ENCODE results near the gene ZNF524. TPM values are rescaled to one million over a fixed set of nuclear protein-coding genes. Genes with fewer than 3 reads are reported as not detected.

ZNF524 gene
- total and polyA plus RNA-seq, 9 of the 15 experiments (the other 6 are each of a cell fraction or from before 2014, with no cell fraction given), result 0.08 to 15.6 (median 2.9) TPM

DNA sequence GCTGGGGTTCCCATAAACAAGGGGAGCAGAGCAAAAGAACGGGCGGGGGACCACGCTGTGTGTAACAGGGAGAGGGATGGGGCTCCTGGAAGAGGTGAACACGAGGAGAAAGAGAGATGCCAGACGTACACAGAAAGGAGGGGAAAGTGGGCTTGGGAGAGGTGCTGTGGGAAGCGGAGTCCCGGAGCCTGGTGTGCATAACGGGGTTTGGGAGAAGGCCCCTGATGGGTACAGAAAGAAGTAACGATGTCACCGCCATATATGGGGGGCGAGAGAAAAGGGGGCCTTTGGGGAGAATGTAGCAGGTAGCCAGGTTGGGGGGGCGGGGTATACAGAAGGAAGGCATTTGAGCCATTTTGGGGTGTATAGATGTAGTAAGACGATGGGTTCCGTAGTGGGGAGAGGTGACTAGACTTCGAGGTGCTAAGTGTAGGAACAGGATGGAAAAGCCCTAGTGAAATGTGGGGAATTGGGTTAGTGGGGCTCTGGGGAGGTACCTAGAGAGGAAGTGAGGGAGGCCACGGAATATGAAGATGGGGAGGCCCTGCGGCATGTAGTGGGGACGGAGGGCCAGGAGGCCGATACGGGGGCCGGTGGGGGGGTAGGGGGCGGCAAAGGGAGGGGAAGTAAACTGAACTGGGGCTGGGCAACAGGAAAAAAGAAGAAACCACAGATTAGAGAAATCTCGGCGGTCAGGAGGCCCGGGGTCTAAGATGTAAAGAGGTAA is 41.5 kb downstream of the ZNF524 start (continued):
- TF ChIP-seq, protein P1, sequence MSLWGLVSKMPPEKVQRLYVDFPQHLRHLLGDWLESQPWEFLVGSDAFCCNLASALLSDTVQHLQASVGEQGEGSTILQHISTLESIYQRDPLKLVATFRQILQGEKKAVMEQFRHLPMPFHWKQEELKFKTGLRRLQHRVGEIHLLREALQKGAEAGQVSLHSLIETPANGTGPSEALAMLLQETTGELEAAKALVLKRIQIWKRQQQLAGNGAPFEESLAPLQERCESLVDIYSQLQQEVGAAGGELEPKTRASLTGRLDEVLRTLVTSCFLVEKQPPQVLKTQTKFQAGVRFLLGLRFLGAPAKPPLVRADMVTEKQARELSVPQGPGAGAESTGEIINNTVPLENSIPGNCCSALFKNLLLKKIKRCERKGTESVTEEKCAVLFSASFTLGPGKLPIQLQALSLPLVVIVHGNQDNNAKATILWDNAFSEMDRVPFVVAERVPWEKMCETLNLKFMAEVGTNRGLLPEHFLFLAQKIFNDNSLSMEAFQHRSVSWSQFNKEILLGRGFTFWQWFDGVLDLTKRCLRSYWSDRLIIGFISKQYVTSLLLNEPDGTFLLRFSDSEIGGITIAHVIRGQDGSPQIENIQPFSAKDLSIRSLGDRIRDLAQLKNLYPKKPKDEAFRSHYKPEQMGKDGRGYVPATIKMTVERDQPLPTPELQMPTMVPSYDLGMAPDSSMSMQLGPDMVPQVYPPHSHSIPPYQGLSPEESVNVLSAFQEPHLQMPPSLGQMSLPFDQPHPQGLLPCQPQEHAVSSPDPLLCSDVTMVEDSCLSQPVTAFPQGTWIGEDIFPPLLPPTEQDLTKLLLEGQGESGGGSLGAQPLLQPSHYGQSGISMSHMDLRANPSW (CRISPR knock-in tag; IDR thresholded peaks at IDR 0.05), result no peak
- TF ChIP-seq ARID1B (IDR thresholded peaks at IDR 0.05) (no peak), NFE2 (IDR thresholded peaks at IDR 0.05; ENCODE audit: low read depth) (no peak), KLF13 (tag; IDR thresholded peaks at IDR 0.05; ENCODE audit: borderline replicate concordance, low read depth) (no peak), HIVEP1 (CRISPR knock-in tag; IDR thresholded peaks at IDR 0.05) (0 out of 2 replicates have a peak, but pooled peaks have one; percentile 8), RCOR1 (IDR thresholded peaks at IDR 0.05; ENCODE audit: borderline replicate concordance in 1 of 2, low read depth in 2 of 2, low read length in 2 of 2) (peak in 1 of 2 experiments; percentile 65; a peak in 2 of 4 replicates), SAP30 (IDR thresholded peaks at IDR 0.05; ENCODE audit: borderline replicate concordance, insufficient read depth, low read depth, low read length, poor library complexity, severe bottlenecking) (peak; percentile 56), ZNF507 (tag; conservative IDR thresholded peaks at IDR 0.05) (no peak), MECOM (CRISPR knock-in tag; IDR thresholded peaks at IDR 0.05) (no peak), OTX1 (CRISPR knock-in tag; IDR thresholded peaks at IDR 0.05) (peak; percentile 59; the same call in 1 of the 2 replicates), ZNF717 (CRISPR knock-in tag; IDR thresholded peaks at IDR 0.05) (no peak), SLC30A9 (CRISPR knock-in tag; IDR thresholded peaks at IDR 0.05) (no peak), SPI1 (IDR thresholded peaks at IDR 0.05; ENCODE audit: borderline replicate concordance, low read depth, low read length) (peak; percentile 53; the same call in 1 of the 2 replicates)
- TF ChIP-seq, protein P2, sequence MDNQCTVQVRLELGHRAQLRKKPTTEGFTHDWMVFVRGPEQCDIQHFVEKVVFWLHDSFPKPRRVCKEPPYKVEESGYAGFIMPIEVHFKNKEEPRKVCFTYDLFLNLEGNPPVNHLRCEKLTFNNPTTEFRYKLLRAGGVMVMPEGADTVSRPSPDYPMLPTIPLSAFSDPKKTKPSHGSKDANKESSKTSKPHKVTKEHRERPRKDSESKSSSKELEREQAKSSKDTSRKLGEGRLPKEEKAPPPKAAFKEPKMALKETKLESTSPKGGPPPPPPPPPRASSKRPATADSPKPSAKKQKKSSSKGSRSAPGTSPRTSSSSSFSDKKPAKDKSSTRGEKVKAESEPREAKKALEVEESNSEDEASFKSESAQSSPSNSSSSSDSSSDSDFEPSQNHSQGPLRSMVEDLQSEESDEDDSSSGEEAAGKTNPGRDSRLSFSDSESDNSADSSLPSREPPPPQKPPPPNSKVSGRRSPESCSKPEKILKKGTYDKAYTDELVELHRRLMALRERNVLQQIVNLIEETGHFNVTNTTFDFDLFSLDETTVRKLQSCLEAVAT (IDR thresholded peaks at IDR 0.05), result peak in 1 of 2 experiments; percentile 16; a peak in 1 of 4 replicates
- TF ChIP-seq, protein P3, sequence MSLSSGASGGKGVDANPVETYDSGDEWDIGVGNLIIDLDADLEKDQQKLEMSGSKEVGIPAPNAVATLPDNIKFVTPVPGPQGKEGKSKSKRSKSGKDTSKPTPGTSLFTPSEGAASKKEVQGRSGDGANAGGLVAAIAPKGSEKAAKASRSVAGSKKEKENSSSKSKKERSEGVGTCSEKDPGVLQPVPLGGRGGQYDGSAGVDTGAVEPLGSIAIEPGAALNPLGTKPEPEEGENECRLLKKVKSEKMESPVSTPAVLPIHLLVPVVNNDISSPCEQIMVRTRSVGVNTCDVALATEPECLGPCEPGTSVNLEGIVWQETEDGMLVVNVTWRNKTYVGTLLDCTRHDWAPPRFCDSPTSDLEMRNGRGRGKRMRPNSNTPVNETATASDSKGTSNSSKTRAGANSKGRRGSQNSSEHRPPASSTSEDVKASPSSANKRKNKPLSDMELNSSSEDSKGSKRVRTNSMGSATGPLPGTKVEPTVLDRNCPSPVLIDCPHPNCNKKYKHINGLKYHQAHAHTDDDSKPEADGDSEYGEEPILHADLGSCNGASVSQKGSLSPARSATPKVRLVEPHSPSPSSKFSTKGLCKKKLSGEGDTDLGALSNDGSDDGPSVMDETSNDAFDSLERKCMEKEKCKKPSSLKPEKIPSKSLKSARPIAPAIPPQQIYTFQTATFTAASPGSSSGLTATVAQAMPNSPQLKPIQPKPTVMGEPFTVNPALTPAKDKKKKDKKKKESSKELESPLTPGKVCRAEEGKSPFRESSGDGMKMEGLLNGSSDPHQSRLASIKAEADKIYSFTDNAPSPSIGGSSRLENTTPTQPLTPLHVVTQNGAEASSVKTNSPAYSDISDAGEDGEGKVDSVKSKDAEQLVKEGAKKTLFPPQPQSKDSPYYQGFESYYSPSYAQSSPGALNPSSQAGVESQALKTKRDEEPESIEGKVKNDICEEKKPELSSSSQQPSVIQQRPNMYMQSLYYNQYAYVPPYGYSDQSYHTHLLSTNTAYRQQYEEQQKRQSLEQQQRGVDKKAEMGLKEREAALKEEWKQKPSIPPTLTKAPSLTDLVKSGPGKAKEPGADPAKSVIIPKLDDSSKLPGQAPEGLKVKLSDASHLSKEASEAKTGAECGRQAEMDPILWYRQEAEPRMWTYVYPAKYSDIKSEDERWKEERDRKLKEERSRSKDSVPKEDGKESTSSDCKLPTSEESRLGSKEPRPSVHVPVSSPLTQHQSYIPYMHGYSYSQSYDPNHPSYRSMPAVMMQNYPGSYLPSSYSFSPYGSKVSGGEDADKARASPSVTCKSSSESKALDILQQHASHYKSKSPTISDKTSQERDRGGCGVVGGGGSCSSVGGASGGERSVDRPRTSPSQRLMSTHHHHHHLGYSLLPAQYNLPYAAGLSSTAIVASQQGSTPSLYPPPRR (CRISPR knock-in tag; IDR thresholded peaks at IDR 0.05; ENCODE audit: borderline replicate concordance), result no peak
- TF ChIP-seq, protein P4, sequence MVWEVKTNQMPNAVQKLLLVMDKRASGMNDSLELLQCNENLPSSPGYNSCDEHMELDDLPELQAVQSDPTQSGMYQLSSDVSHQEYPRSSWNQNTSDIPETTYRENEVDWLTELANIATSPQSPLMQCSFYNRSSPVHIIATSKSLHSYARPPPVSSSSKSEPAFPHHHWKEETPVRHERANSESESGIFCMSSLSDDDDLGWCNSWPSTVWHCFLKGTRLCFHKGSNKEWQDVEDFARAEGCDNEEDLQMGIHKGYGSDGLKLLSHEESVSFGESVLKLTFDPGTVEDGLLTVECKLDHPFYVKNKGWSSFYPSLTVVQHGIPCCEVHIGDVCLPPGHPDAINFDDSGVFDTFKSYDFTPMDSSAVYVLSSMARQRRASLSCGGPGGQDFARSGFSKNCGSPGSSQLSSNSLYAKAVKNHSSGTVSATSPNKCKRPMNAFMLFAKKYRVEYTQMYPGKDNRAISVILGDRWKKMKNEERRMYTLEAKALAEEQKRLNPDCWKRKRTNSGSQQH (CRISPR knock-in tag; IDR thresholded peaks at IDR 0.05), result peak; percentile 59; the same call in 1 of the 2 replicates
